Measurements from ENCODE around the gene MRPL43. TPM values are rescaled to one million over a fixed set of nuclear protein-coding genes. Genes with fewer than 3 reads are reported as not detected.

The MRPL43 gene
- total and polyA plus RNA-seq, 2 experiments from 2014 or later, result 60.1 to 112 TPM

- H3K4me3 ChIP-seq, result no peak overlapping the region
- 79% methylated on average over 2 of the region's 2 CpGs for WGBS (ENCODE audit: low lambda C conversion rate, missing lambda C conversion rate)
- TF ChIP-seq, protein P1, sequence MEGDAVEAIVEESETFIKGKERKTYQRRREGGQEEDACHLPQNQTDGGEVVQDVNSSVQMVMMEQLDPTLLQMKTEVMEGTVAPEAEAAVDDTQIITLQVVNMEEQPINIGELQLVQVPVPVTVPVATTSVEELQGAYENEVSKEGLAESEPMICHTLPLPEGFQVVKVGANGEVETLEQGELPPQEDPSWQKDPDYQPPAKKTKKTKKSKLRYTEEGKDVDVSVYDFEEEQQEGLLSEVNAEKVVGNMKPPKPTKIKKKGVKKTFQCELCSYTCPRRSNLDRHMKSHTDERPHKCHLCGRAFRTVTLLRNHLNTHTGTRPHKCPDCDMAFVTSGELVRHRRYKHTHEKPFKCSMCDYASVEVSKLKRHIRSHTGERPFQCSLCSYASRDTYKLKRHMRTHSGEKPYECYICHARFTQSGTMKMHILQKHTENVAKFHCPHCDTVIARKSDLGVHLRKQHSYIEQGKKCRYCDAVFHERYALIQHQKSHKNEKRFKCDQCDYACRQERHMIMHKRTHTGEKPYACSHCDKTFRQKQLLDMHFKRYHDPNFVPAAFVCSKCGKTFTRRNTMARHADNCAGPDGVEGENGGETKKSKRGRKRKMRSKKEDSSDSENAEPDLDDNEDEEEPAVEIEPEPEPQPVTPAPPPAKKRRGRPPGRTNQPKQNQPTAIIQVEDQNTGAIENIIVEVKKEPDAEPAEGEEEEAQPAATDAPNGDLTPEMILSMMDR (IDR thresholded peaks at IDR 0.05; ENCODE audit: poor library complexity), result no peak
- TF ChIP-seq EZH2phosphoT487 (IDR thresholded peaks at IDR 0.05; ENCODE audit: low read depth, severe bottlenecking, unreplicated experiment), result no peak
- H3K4me2 ChIP-seq, result no peak overlapping the region
- no peaks in the 10 kb centered on the region for H3K9me2 ChIP-seq (replicated peaks; ENCODE audit: insufficient read depth)
- H3K27me3 ChIP-seq, result no peaks in the 10 kb centered on the region
- H3K27ac ChIP-seq, result no peak overlapping the region
- H4K20me1 ChIP-seq (ENCODE audit: insufficient read depth, poor library complexity, severe bottlenecking), result no peaks in the 10 kb centered on the region
- H2AFZ ChIP-seq, result no peak overlapping the region
- no peaks in the 10 kb centered on the region for H3K36me3 ChIP-seq (replicated peaks; ENCODE audit: insufficient read depth, low read depth)
- H3K9me3 ChIP-seq (ENCODE audit: low read depth), result no peaks in the 10 kb centered on the region
- DNase-seq (ENCODE audit: low spot score), result no peak
- peaks cover 6% of the 10 kb centered on the region for H3K79me2 ChIP-seq
- peaks cover 28% of the 10 kb centered on the region for H3K4me1 ChIP-seq (ENCODE audit: insufficient read depth)
These were observed 20.0 kb downstream of the MRPL43 start for GRCh38 chr10:100967332-100967731.

DNA sequence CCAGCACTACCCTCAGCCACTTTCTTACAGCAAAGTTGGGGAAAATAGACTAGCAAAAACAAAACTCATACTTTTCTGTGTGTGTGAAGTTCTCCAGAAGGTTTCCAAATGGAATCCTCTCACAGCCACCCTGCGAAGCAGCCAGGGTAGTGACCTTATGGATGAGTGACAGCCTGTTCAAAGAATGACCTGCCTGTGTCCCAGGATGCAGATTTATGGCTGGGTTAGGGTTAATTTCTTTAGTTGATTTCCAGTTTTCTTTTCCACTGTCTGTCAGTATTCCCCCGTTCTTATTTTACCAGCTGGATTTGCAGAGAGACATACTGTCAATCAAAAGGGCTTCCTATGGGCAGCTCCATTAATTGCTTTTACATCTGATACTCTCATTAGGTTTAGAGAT is 20.4 kb downstream of the MRPL43 start:
- Histone ChIP-seq H3K27me3 (no peaks in the 10 kb centered on the region), H4K20me1 (ENCODE audit: insufficient read depth, poor library complexity, severe bottlenecking) (no peaks in the 10 kb centered on the region), H3K4me1 (ENCODE audit: insufficient read depth) (peaks cover 23% of the 10 kb centered on the region), H3K9me3 (ENCODE audit: low read depth) (no peaks in the 10 kb centered on the region), H3K9me2 (replicated peaks; ENCODE audit: insufficient read depth) (no peaks in the 10 kb centered on the region), H3K36me3 (replicated peaks; ENCODE audit: insufficient read depth, low read depth) (no peaks in the 10 kb centered on the region), H2AFZ (no peak overlapping the region), H3K4me3 (no peak overlapping the region), H3K79me2 (peaks cover 1% of the 10 kb centered on the region), H3K27ac (no peak overlapping the region), H3K4me2 (no peak overlapping the region)
- DNase-seq (ENCODE audit: low spot score), result no peak
- TF ChIP-seq, protein P1 (IDR thresholded peaks at IDR 0.05; ENCODE audit: poor library complexity), result no peak
- TF ChIP-seq EZH2phosphoT487 (IDR thresholded peaks at IDR 0.05; ENCODE audit: low read depth, severe bottlenecking, unreplicated experiment) (no peak), EZH2 (IDR thresholded peaks at IDR 0.05; ENCODE audit: borderline replicate concordance) (no peak)
- WGBS (ENCODE audit: low lambda C conversion rate, missing lambda C conversion rate), result 54% methylated on average over 2 of the region's 2 CpGs

DNA sequence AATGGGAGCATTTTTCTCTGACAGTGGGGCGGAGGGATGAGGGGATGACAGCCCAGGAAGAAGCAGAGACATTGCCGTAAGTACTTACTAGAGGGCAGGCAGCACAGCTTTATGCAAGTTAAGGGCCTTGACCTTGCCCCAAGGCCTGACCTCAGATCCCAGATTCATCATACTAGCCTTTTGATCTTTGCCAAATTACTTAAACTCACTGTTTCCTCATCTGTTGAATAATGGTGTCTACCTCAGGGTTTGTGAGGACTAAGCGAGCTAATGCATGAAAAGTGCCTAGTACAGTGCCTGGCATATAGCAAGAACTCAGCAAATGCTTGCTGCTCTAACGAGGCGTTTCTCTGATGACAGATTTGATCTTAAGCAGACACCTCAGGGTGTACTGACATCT is 21.5 kb downstream of the MRPL43 start:
- no peaks in the 10 kb centered on the region for H3K9me2 ChIP-seq (replicated peaks; ENCODE audit: insufficient read depth)
- peaks cover 16% of the 10 kb centered on the region for H3K4me1 ChIP-seq (ENCODE audit: insufficient read depth)
- H3K4me3 ChIP-seq, result no peak overlapping the region
- TF ChIP-seq EZH2phosphoT487 (IDR thresholded peaks at IDR 0.05; ENCODE audit: low read depth, severe bottlenecking, unreplicated experiment) (no peak), EZH2 (IDR thresholded peaks at IDR 0.05; ENCODE audit: borderline replicate concordance) (no peak)
- TF ChIP-seq, protein P1 (IDR thresholded peaks at IDR 0.05; ENCODE audit: poor library complexity), result no peak
- no peaks in the 10 kb centered on the region for H3K9me3 ChIP-seq (ENCODE audit: low read depth)
- no peak overlapping the region for H3K27ac ChIP-seq
- no peaks in the 10 kb centered on the region for H4K20me1 ChIP-seq (ENCODE audit: insufficient read depth, poor library complexity, severe bottlenecking)
- H3K27me3 ChIP-seq, result no peaks in the 10 kb centered on the region
- no peak for DNase-seq (ENCODE audit: low spot score)
- WGBS (ENCODE audit: low lambda C conversion rate, missing lambda C conversion rate), result 70% methylated on average over 5 of the region's 5 CpGs
- no peaks in the 10 kb centered on the region for H3K79me2 ChIP-seq
- no peak overlapping the region for H2AFZ ChIP-seq
- no peaks in the 10 kb centered on the region for H3K36me3 ChIP-seq (replicated peaks; ENCODE audit: insufficient read depth, low read depth)
- no peak overlapping the region for H3K4me2 ChIP-seq

DNA sequence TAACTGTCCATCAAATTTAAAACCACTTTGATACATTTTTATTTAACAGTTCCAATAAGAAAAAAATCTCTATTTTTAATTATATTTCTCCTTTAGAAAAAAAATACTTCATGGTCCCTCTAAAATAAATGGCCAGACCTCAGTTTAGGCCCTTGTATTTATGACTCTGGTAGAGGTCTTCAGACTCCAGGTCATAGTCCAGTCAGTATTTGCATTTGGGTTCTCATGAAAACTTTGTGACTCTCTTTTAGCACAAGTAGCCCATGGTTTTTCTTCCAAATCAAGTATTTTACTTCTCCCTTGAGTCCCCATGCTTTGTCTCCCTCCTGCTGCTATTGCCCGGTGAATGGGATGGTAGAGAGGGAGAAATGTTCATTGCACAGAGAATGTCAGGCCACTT is 23.5 kb downstream of the MRPL43 start:
- Histone ChIP-seq H3K4me1 (ENCODE audit: insufficient read depth) (peaks cover 12% of the 10 kb centered on the region), H4K20me1 (ENCODE audit: insufficient read depth, poor library complexity, severe bottlenecking) (no peaks in the 10 kb centered on the region), H3K36me3 (replicated peaks; ENCODE audit: insufficient read depth, low read depth) (no peaks in the 10 kb centered on the region), H3K27me3 (no peaks in the 10 kb centered on the region), H3K9me3 (ENCODE audit: low read depth) (no peaks in the 10 kb centered on the region), H3K27ac (no peak overlapping the region), H2AFZ (no peak overlapping the region), H3K4me3 (no peak overlapping the region), H3K9me2 (replicated peaks; ENCODE audit: insufficient read depth) (no peaks in the 10 kb centered on the region), H3K4me2 (no peak overlapping the region), H3K79me2 (no peaks in the 10 kb centered on the region)
- WGBS (ENCODE audit: low lambda C conversion rate, missing lambda C conversion rate), result 92% methylated on average over 1 of the region's 1 CpG
- TF ChIP-seq EZH2 (IDR thresholded peaks at IDR 0.05; ENCODE audit: borderline replicate concordance) (no peak), EZH2phosphoT487 (IDR thresholded peaks at IDR 0.05; ENCODE audit: low read depth, severe bottlenecking, unreplicated experiment) (no peak)
- TF ChIP-seq, protein P1 (IDR thresholded peaks at IDR 0.05; ENCODE audit: poor library complexity), result no peak
- DNase-seq (ENCODE audit: low spot score), result no peak

Data from hepatocyte (in vitro differentiated cells).